Measurements from ENCODE around the gene PTGES2. TPM values are rescaled to one million over a fixed set of nuclear protein-coding genes. Genes with fewer than 3 reads are reported as not detected.

The PTGES2 gene
- total and polyA plus RNA-seq, 9 of the 15 experiments (the other 6 are each of a cell fraction or from before 2014, with no cell fraction given), result 2.4 to 196 (median 90.1) TPM

DNA sequence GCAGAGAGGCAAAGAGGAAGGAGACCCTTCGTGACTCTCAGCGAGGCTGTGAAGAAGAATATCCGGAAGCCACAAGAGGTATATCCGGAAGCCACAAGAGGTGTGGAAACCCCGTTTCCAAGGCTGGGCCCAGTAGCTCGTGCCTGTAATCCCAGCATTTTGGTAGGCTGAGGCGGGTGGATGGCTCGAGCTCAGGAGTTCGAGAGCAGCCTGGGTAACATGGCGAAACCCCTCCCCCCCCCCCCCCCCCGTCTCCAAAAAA, 31.9 kb upstream of the PTGES2 start (continued):
- TF ChIP-seq, protein P1, sequence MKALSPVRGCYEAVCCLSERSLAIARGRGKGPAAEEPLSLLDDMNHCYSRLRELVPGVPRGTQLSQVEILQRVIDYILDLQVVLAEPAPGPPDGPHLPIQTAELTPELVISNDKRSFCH (CRISPR knock-in tag; IDR thresholded peaks at IDR 0.05), result no peak
- TF ChIP-seq, protein P1 (tag; IDR thresholded peaks at IDR 0.05), result peak; percentile 91; the same call in 1 of the 2 replicates
- TF ChIP-seq EP400 (IDR thresholded peaks at IDR 0.05), result no peak
- no peak for TF ChIP-seq NCOA1 (IDR thresholded peaks at IDR 0.05; ENCODE audit: low read depth)
- TF ChIP-seq ZSCAN29 (IDR thresholded peaks at IDR 0.05), result no peak; the same call in 1 of the 2 replicates
- TF ChIP-seq ZNF263 (CRISPR knock-in tag; IDR thresholded peaks at IDR 0.05; ENCODE audit: borderline replicate concordance), result no peak
- no peak for TF ChIP-seq RAD51 (IDR thresholded peaks at IDR 0.05; ENCODE audit: borderline replicate concordance, low read depth)
- no peak for TF ChIP-seq HOXB6 (CRISPR knock-in tag; IDR thresholded peaks at IDR 0.05; ENCODE audit: borderline replicate concordance)
- TF ChIP-seq, protein P2, sequence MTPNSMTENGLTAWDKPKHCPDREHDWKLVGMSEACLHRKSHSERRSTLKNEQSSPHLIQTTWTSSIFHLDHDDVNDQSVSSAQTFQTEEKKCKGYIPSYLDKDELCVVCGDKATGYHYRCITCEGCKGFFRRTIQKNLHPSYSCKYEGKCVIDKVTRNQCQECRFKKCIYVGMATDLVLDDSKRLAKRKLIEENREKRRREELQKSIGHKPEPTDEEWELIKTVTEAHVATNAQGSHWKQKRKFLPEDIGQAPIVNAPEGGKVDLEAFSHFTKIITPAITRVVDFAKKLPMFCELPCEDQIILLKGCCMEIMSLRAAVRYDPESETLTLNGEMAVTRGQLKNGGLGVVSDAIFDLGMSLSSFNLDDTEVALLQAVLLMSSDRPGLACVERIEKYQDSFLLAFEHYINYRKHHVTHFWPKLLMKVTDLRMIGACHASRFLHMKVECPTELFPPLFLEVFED (CRISPR knock-in tag; conservative IDR thresholded peaks at IDR 0.05), result no peak
- TF ChIP-seq ZNF23 (CRISPR knock-in tag; IDR thresholded peaks at IDR 0.05), result no peak
- no peak; the same call in 1 of the 2 replicates for TF ChIP-seq ZNF764 (CRISPR knock-in tag; IDR thresholded peaks at IDR 0.05; ENCODE audit: low read depth)
- TF ChIP-seq, protein P3, sequence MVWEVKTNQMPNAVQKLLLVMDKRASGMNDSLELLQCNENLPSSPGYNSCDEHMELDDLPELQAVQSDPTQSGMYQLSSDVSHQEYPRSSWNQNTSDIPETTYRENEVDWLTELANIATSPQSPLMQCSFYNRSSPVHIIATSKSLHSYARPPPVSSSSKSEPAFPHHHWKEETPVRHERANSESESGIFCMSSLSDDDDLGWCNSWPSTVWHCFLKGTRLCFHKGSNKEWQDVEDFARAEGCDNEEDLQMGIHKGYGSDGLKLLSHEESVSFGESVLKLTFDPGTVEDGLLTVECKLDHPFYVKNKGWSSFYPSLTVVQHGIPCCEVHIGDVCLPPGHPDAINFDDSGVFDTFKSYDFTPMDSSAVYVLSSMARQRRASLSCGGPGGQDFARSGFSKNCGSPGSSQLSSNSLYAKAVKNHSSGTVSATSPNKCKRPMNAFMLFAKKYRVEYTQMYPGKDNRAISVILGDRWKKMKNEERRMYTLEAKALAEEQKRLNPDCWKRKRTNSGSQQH (CRISPR knock-in tag; IDR thresholded peaks at IDR 0.05), result 0 out of 2 replicates have a peak, but pooled peaks have one; percentile 10
- no peak for TF ChIP-seq SRSF3 (IDR thresholded peaks at IDR 0.05; ENCODE audit: insufficient read depth, low read length)
- no peak for TF ChIP-seq ZNF133 (CRISPR knock-in tag; IDR thresholded peaks at IDR 0.05)
- no peak for TF ChIP-seq ZBTB7A (IDR thresholded peaks at IDR 0.05; ENCODE audit: borderline replicate concordance, control insufficient read depth, low read depth, low read length)
- TF ChIP-seq, protein P4, sequence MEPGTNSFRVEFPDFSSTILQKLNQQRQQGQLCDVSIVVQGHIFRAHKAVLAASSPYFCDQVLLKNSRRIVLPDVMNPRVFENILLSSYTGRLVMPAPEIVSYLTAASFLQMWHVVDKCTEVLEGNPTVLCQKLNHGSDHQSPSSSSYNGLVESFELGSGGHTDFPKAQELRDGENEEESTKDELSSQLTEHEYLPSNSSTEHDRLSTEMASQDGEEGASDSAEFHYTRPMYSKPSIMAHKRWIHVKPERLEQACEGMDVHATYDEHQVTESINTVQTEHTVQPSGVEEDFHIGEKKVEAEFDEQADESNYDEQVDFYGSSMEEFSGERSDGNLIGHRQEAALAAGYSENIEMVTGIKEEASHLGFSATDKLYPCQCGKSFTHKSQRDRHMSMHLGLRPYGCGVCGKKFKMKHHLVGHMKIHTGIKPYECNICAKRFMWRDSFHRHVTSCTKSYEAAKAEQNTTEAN (CRISPR knock-in tag; IDR thresholded peaks at IDR 0.05), result no peak
- TF ChIP-seq TEAD4 (IDR thresholded peaks at IDR 0.05; ENCODE audit: low read length), result no peak
- TF ChIP-seq TEAD4 (CRISPR knock-in tag; IDR thresholded peaks at IDR 0.05; ENCODE audit: borderline replicate concordance), result no peak
- peak; percentile 22; the same call in 1 of the 2 replicates for TF ChIP-seq SUPT5H (IDR thresholded peaks at IDR 0.05)
- TF ChIP-seq YBX1 (IDR thresholded peaks at IDR 0.05), result no peak
- TF ChIP-seq, protein P5, sequence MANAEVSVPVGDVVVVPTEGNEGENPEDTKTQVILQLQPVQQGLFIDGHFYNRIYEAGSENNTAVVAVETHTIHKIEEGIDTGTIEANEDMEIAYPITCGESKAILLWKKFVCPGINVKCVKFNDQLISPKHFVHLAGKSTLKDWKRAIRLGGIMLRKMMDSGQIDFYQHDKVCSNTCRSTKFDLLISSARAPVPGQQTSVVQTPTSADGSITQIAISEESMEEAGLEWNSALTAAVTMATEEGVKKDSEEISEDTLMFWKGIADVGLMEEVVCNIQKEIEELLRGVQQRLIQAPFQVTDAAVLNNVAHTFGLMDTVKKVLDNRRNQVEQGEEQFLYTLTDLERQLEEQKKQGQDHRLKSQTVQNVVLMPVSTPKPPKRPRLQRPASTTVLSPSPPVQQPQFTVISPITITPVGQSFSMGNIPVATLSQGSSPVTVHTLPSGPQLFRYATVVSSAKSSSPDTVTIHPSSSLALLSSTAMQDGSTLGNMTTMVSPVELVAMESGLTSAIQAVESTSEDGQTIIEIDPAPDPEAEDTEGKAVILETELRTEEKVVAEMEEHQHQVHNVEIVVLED (CRISPR knock-in tag; IDR thresholded peaks at IDR 0.05), result no peak
- TF ChIP-seq ZNF197 (CRISPR knock-in tag; IDR thresholded peaks at IDR 0.05; ENCODE audit: low read depth), result no peak
- TF ChIP-seq, protein P6, sequence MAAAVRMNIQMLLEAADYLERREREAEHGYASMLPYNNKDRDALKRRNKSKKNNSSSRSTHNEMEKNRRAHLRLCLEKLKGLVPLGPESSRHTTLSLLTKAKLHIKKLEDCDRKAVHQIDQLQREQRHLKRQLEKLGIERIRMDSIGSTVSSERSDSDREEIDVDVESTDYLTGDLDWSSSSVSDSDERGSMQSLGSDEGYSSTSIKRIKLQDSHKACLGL (CRISPR knock-in tag; IDR thresholded peaks at IDR 0.05; ENCODE audit: borderline replicate concordance, poor library complexity, severe bottlenecking), result no peak
- no peak for TF ChIP-seq LCOR (CRISPR knock-in tag; IDR thresholded peaks at IDR 0.05)
